Ovary (tissue), 9 donors: ENCODE data around the gene PTAR1. TPM values are rescaled to one million over a fixed set of nuclear protein-coding genes. Genes with fewer than 3 reads are reported as not detected.
"Not testable (repeated sequence)": the region's sequence is repeated elsewhere in the genome, so short reads cannot be mapped to it uniquely, and the experiment has no call there.

Experiments
- DNase-seq, 5 donors: peaks; one replicate each; pipeline ENCODE4 v3.0.0-alpha.2; 2019 to 2020
- H3K27ac ChIP-seq, 2 donors: fragments of 200-600 bp; one replicate each; pipeline versions ENCODE4 v1.5.1 to v1.8.0; 2019 to 2022
- H3K27me3 ChIP-seq: fragments of 200-600 bp; one replicate; pipeline ENCODE4 v1.8.0; 2022
- H3K36me3 ChIP-seq: fragments of 200-600 bp; sonication (generic); one replicate; pipeline ENCODE4 v1.5.1; 2019
- H3K4me1 ChIP-seq: one replicate; pipeline ENCODE4 v1.8.1; 2013; ENCODE audit warnings: mild to moderate bottlenecking, moderate library complexity; ENCODE audit not compliant: insufficient read depth
- H3K4me3 ChIP-seq: fragments of 200-600 bp; sonication (generic); one replicate; pipeline ENCODE4 v1.5.1; 2017
- H3K9me3 ChIP-seq, 2 donors: fragments of 200-600 bp in 1 of 2; sonication (generic) in 1 of 2; one replicate each; pipeline versions ENCODE4 v1.5.1 to v1.8.1; 2013 to 2019; ENCODE audit warnings: mild to moderate bottlenecking in 1 of 2, moderate library complexity in 1 of 2
- CTCF ChIP-seq, 3 donors: fragments of 450-650 bp in 2 of 3; fragments of 200-600 bp in 1 of 3; IDR thresholded peaks; one replicate each; pipeline versions ENCODE4 v1.5.1 to v1.8.0; 2016 to 2022; ENCODE audit warnings: antibody characterized with exemption in 3 of 3, mild to moderate bottlenecking in 1 of 3
- EP300 ChIP-seq: sonication (generic); formaldehyde crosslinking; IDR thresholded peaks from one replicate; pipeline ENCODE4 v1.6.1; 2017; ENCODE audit warnings: antibody characterized with exemption
- POLR2A ChIP-seq: fragments of 450-650 bp; IDR thresholded peaks from one replicate; pipeline ENCODE4 v1.6.1; 2017; ENCODE audit warnings: antibody characterized with exemption, mild to moderate bottlenecking, moderate library complexity
- WGBS, 3 donors: extraction: QIAGEN DNeasy Blood & Tissue Kit in 1 of 3; methylation state at CpG; one replicate each; pipeline versions ENCODE4 v1.1.5 to v1.1.7; 2013 to 2017; 5-methylcytosine and 5-hydroxymethylcytosine counted together
- intact Hi-C, 4 donors: fragments of 100-400 bp; cut with DNase I; formaldehyde crosslinking; loops; one replicate each; pipeline versions ENCODE4 v1.11.0 to v1.15.1; 2022 to 2023
- polyA plus RNA-seq, 2 donors: library from polyadenylated mRNA; stranded (reverse); fragments of 200-250 nt in 1 of 2; fragments of 350-450 nt in 1 of 2; fragmentation: Illumina TruSeq in 1 of 2; extraction: RNeasy Lipid Tissue Mini Kit (QIAGEN cat#74804) in 1 of 2; gene quantifications; one replicate each; pipeline ENCODE4 v1.2.3, GENCODE V29; 2013 to 2014
- total RNA-seq, 7 donors: library from RNA; depleted of rRNA in 2 of 7; stranded (reverse); fragments of >200 nt in 2 of 7; fragmentation: NEBNext Ultra II Directional in 3 of 7; extraction: Animal tissue kit (Norgen Biotek cat#: 25700) in 3 of 7; gene quantifications; one replicate each; pipeline versions ENCODE4 v1.1.0 to v1.2.4, GENCODE V29; 2016 to 2023
- donor health status: DM: no; HTN: no; CAD: no; lungs with moderate emphysema.
- donor health status: DM: no; HTN: no; CAD: no.
- donor health status: Bipolar disorder and iron deficiency.
- donor health status: DM: yes; HTN: yes; CAD: no.
- donor health status: DM: no; HTN: no; CAD: no.
- donor health status: DM: yes; HTN: yes; CAD: no.

The PTAR1 gene
- total and polyA plus RNA-seq, 9 donors = 9.8 to 63.0 (median 47.1) TPM

- WGBS, 3 donors = 58 to 65% (median 62%) methylated on average over 3 of the region's 3 CpGs
- Histone ChIP-seq H3K27me3 (no peaks in the 10 kb centered on the region), H3K27ac (no peak overlapping the region), H3K4me1 (no peaks in the 10 kb centered on the region), H3K9me3 (no peaks in the 10 kb centered on the region), H3K4me3 (no peak overlapping the region), H3K36me3 (no peaks in the 10 kb centered on the region)
- intact Hi-C loops = no loop called here
- DNase-seq = no peak
- no peak for TF ChIP-seq POLR2A
These were observed 46.2 kb upstream of the PTAR1 start for GRCh38 chr9:69805962-69806515.

- intact Hi-C loops = no loop called here
- 91 to 94% (median 91%) methylated on average over 2 of the region's 2 CpGs for WGBS, 3 donors
- no peak overlapping the region for H3K27ac ChIP-seq
- H3K27me3 ChIP-seq = no peaks in the 10 kb centered on the region
- H3K36me3 ChIP-seq = no peaks in the 10 kb centered on the region
- H3K4me3 ChIP-seq = no peak overlapping the region
- no peaks in the 10 kb centered on the region for H3K9me3 ChIP-seq
- DNase-seq = no peak
- H3K4me1 ChIP-seq = no peaks in the 10 kb centered on the region
- TF ChIP-seq EP300 (no peak), CTCF (IDR thresholded peaks at IDR 0.05) (no peak), POLR2A (no peak)
These were observed 42.2 kb upstream of the PTAR1 start for GRCh38 chr9:69801989-69802388.

GRCh38 chr9:69800027-69800426 lies 40.2 kb upstream of the PTAR1 start:
- H3K4me1 ChIP-seq, H3K27me3 ChIP-seq, H3K9me3 ChIP-seq, intact Hi-C loops, H3K4me3 ChIP-seq, DNase-seq, H3K36me3 ChIP-seq, H3K27ac ChIP-seq: not testable (repeated sequence)
- 63 to 72% (median 68%) methylated on average over 5 of the region's 5 CpGs for WGBS, 3 donors

GRCh38 chr9:69799521-69799920 lies 39.7 kb upstream of the PTAR1 start:
- WGBS, 3 donors = 94 to 95% (median 95%) methylated on average over 18 of the region's 18 CpGs
- intact Hi-C loops, H3K27ac ChIP-seq, H3K27me3 ChIP-seq, H3K36me3 ChIP-seq, DNase-seq, H3K4me3 ChIP-seq, H3K4me1 ChIP-seq, H3K9me3 ChIP-seq: not testable (repeated sequence)

- H3K27ac ChIP-seq = no peak overlapping the region
- TF ChIP-seq POLR2A = no peak
- no peak for TF ChIP-seq EP300
- no peak for TF ChIP-seq CTCF (IDR thresholded peaks at IDR 0.05)
- intact Hi-C loops = no loop called here
- no peak for DNase-seq
- H3K9me3 ChIP-seq = no peaks in the 10 kb centered on the region
- no peaks in the 10 kb centered on the region for H3K36me3 ChIP-seq
- no peaks in the 10 kb centered on the region for H3K4me1 ChIP-seq
- no peaks in the 10 kb centered on the region for H3K27me3 ChIP-seq
- 82 to 89% (median 88%) methylated on average over 4 of the region's 4 CpGs for WGBS, 3 donors
- H3K4me3 ChIP-seq = no peak overlapping the region
These were observed 38.9 kb upstream of the PTAR1 start for GRCh38 chr9:69798744-69799143.

GRCh38 chr9:69797675-69798074 lies 37.9 kb upstream of the PTAR1 start:
- TF ChIP-seq CTCF (IDR thresholded peaks at IDR 0.05) = no peak
- no peak for TF ChIP-seq EP300
- no peak for TF ChIP-seq POLR2A
- H3K9me3 ChIP-seq = no peaks in the 10 kb centered on the region
- no peak for DNase-seq
- no peaks in the 10 kb centered on the region for H3K27me3 ChIP-seq
- no peaks in the 10 kb centered on the region for H3K36me3 ChIP-seq
- H3K27ac ChIP-seq = no peak overlapping the region
- intact Hi-C loops = no loop called here
- no peaks in the 10 kb centered on the region for H3K4me1 ChIP-seq
- H3K4me3 ChIP-seq = no peak overlapping the region
- 1 to 5% (median 2%) methylated on average over 1 of the region's 1 CpG for WGBS, 3 donors
